GM12875 (cell line): ENCODE measurements around the gene ADAM22.

Experiments
- H3K4me3 ChIP-seq: one replicate; pipeline ENCODE4 v1.5.1; 2011; ENCODE audit warnings: low read depth, low read length, control low read depth
- CTCF ChIP-seq: IDR thresholded peaks from 2 replicates; pipeline ENCODE4 v1.5.1; 2011; ENCODE audit warnings: low read depth, mild to moderate bottlenecking, control low read depth, inconsistent platforms, low read length, moderate library complexity, borderline replicate concordance; ENCODE audit not compliant: insufficient read depth

Gene ADAM22

GRCh38 chr7:88015309-88015708, 81.3 kb downstream of the ADAM22 start:
- TF ChIP-seq CTCF = no peak
- H3K4me3 ChIP-seq = no peak overlapping the region

GRCh38 chr7:88018501-88018900, 84.5 kb downstream of the ADAM22 start:
- no peak for TF ChIP-seq CTCF

GRCh38 chr7:88020953-88021665, 87.1 kb downstream of the ADAM22 start:
- TF ChIP-seq CTCF = no peak
- H3K4me3 ChIP-seq = no peak overlapping the region

More at GRCh38 chr7:88018501-88018900, 84.5 kb downstream of the ADAM22 start:
- no peak overlapping the region for H3K4me3 ChIP-seq

- TF ChIP-seq CTCF = no peak
- H3K4me3 ChIP-seq = no peak overlapping the region
Observed at GRCh38 chr7:88027724-88028123, 93.7 kb downstream of the ADAM22 start.

- no peak overlapping the region for H3K4me3 ChIP-seq
- TF ChIP-seq CTCF = no peak
Observed at GRCh38 chr7:88034083-88034695, 100.1 kb downstream of the ADAM22 start.

- H3K4me3 ChIP-seq = no peak overlapping the region
- TF ChIP-seq CTCF = no peak
Observed at GRCh38 chr7:88037050-88037449, 103.0 kb downstream of the ADAM22 start.

- no peak overlapping the region for H3K4me3 ChIP-seq
- no peak for TF ChIP-seq CTCF
Observed at GRCh38 chr7:88040694-88041093, 106.6 kb downstream of the ADAM22 start.
